NK-92 treated with Interleukin-12 subunit alpha and Interleukin-12 subunit beta, amount 100 ng/mL, for 24 hours (cell line): Measurements from ENCODE around the gene EFEMP2.
"Not testable (repeated sequence)": the region's sequence is repeated elsewhere in the genome, so short reads cannot be mapped to it uniquely, and the experiment has no call there.

ENCODE experiments used
- DNase-seq: peaks from one replicate; lab custom pipeline; 2025; lab: John Stamatoyannopoulos, UW

EFEMP2 gene

DNA sequence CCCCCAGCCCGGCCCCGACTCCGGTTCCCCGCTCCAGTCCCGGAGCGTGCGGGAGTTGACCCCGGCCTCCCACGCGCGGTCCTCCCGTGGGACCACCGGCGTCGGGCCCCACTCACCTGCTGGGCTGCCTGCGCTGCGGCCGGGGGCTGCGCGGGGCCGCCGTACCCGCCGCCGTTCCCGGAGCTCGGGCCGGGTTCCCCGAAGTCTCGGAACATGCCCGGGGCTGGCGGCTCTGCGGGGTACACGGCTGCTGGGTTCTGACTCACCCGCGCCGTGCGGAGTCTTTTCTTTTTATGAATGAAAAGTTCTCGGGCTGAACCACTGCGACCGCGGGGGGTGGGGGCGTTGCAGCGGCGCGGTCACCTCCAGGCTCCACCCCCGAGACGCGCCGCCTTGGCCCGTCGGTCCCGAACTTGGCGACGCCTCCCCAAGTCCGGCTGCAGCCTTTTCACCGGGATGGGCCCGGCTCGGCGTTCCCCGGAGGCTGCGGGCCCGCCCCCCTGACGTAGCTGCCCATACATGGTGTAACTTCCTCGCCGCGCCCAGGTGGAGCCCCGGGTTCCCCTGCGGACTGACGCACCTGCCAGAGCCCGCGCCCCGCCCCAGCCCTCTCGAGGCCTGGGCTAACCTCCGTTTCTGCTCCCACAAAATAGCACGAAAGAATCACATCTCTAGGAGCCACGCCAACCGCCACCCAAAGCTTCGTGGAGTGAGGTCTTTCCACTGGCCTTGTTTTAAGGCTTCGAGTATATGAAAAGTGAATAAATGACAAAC, 27.7 kb upstream of the EFEMP2 start, which contains the start of gene FOSL1:
TSS of gene FOSL1 (minus strand) at position 264 of the 774 bp plus-strand sequence. CDS start at position 215, 49 bp downstream.
- no peak for DNase-seq

DNA sequence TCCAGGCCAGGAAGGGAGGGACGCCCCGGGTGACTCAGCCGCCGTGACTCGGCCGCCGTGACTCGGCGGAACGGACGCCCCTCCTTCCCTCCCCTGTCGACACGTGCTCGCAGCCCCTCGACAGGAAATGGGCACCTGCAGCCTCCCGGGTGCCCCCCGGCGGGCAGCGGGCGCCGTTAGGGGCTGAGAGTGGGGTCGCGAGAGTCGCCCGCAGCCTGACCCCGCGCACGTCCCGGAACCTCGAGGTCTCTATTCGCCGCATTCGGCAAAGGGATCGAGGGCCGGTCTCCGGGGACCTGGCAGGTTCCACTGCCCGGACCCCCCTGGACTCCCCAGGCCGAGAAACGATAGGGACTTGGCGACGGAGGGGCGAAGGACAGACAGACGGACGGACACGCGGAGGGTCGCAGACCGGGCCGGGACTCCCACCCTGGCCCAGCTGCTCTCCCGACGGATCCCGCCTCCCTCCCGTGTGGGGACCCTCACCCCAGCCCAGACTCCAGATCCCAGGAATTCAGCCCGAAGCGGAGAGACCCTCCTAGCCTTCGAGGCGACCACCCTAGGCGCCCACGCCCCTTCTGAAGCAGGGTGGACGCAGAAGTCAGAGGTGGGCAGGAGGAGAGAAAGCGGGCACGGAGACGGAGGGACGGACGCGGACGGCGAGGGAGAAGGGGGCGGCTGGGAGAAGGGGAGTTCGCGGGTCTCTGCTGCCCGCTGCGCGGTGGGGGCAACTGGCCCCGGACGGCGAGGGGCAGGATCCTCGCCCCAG, 26.9 kb upstream of the EFEMP2 start:
- no peak for DNase-seq

DNA sequence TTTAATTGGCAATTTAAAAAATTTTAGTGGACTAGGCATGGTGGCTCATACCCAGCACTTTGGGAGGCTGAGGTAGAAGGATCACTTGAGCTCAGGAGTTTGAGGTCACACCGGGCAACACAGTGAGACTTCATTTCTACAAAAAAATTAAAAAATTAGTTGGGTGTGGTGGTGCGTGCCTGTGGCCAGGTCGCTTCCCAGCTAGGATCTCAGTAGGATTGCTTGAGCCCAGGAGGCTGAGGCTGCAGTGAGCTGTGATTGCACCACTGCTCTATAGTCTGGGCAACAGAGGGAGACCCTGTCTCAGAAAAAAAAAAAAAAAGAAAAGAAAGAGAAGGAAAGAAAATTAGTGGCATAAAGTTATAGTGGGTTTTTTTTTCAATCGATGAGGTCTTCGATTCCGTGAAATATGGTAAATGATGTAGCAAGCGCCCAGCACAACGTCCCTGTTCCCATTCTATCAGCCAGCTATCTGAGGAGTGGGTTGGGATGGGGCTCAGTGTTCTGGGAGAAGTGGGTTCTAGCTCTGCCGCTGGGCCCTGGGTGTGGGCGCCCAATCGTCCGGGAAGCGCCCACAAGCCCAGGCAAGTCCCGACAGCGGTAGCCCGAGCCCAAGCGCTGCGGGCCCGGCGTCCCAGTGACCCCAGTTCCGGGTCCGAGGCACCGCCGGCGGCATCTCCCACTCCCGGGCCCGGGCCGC, 26.2 kb upstream of the EFEMP2 start:
- DNase-seq, result no peak

DNA sequence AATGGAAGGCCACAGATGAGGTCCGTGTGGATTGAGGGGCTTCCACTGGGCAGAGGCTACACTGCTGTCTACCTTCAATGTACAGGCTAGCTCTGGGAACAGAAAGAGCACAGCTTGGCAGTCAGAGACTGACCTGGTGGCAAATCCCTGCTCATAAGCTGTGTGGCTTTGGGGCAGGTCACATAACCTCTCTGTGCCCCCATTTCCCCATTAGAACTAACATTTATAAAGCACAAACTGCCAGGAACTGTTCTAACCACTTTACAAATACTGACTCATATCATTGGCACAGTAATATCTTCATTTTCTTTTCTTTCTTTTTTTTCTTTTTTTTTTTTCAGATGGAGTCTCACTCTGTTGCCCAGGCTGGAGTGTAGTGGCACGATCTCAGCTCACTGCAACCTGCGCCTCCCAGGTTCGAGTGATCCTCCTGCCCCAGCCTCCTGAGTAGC, 24.4 kb upstream of the EFEMP2 start:
- DNase-seq, result no peak

DNA sequence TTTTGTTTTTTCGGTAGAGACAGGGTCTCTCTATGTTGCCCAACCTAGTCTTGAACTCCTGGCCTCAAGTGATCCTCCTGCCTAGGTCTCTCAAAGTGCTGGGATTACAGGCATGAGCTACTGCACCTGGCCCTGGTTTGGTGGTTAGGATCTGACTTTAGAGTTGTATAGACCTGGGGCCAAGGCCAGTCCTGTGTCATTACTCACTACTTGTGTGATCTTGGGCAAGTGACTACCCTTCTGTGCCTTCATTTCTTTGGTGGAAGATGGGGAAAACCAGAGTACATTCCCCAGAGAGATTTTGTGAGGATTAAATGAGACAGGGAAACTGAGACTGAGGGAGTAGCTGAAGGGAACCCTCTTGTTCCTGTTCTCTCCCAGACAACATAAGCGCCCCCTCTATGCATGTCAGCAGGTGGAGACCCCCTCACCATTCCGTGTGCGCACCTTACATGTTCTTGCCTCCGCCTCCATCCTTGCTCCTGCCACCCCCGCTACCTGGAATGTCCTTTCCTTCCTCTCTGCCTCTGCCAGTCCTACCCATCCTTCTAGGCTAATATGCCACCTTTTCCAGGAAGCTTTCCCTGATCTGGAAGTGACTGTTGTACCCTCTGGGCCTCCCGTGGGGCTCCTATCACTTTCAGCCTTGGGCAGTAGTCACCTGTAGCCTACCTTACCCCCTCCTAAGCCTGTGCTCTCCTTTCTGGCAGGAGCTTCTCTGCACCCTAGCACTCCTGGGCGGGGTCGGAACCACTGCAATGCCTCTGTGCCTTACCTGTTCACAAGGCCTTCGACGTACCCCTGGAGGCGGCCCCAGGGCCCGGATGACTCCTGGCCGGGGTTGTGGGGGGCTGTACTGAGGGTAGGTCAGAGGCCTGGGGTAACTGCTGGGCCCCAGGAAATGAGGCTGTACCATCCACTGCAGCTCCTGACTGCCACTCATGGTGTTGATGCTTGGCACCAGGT, 23.7 kb upstream of the EFEMP2 start:
- DNase-seq, result no peak

DNA sequence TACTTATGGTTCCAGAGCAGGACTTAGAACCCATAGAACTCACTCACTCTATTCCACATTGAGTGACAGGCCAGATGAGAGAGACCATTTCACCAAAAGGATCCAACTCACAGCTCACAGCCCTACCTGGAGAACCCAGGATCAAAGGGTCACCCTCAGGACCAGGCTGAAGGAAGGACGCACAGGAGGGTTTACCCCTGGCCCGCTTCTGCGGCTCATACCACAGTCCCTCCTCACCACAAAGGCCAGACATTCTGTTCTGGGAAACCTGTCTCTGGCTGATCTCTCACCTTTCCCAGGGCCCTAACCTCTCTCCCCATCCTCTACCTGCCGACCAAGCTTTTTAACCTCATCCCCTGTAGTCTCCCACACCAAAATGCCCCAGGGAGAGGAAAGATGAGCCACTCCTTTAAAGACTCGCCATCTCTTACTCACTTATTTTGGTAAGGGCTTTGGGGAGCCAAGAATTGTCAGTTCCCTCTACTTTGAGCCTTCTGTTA, 22.9 kb upstream of the EFEMP2 start:
- DNase-seq, result no peak

DNA sequence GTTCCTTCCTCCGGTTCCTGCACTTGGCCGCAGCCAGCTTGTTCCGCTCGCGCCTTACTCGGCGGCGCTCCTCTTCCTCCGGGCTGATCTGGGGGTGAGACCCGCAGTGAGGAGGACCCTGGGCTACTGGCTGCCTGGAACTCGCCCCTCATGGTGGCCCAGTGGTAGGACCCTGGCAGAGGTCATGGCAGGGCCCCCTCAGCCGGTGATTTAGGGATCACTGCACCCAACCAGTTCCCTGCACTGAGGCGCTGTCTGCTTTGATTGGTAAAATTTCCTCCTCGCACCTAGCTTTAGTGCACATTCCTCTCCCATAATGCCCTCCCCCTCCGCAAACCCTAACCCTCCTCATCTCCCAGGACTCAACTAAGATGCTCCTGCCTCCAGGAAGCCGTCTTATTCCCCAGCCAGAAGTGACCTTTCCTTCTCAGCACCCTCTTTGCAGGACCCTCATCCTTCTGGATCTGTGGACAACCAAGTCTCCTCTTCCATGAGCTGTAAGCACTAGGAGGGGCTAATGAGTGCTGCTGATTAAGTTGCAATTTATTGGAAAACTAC, 21.5 kb upstream of the EFEMP2 start:
- DNase-seq, result no peak

DNA sequence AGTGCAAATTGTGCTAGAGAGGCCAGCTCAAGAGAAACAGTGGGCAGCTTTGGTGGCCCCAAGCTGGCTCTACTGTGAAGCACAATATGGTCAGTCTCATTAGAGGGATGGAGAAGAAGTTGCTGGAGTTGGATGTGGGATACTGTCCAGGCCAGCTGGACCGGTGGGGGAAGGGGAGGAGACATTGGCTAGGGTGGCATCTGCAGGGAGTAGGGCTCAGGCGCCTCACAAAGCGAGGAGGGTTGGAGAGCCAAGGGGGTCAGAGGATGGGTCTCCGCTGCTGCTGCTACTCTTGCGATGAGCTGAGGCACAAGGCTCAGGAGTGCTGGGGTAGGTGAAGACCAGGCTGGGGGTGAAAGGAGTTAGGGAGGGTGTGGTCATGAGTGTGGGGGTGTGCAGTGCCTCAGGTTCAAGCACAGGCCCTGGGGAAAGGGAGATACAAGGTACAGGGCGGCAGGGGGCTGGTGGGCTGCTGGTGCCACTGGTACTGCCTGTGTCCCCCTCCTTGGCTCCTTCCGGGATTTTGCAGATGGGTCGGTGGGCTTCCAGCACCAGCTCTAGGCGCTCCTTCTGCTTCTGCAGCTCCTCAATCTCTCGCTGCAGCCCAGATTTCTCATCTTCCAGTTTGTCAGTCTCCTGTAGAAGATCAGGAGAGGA, 20.2 kb upstream of the EFEMP2 start:
- no peak for DNase-seq

DNA sequence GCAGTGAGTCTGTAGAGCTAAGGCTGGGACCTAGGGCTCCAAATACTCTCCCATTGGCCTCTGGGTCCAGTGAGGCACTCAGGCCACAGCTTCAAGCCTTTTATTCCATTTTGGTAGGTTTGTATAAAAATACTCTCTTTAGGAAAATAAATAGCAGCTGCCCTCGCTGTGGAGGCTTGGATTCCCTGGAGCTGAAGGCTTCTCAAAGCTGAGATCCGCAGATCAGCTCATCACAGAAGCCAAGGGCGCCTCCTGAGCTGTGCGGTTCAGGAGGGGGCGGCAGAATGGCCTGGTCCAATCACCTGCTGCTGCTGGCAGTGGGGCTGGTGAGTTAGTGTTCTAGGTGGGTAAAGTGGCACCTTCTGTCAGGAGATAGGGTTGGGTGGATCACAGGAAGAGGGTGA, 19.5 kb upstream of the EFEMP2 start:
- DNase-seq, result not testable (repeated sequence)

DNA sequence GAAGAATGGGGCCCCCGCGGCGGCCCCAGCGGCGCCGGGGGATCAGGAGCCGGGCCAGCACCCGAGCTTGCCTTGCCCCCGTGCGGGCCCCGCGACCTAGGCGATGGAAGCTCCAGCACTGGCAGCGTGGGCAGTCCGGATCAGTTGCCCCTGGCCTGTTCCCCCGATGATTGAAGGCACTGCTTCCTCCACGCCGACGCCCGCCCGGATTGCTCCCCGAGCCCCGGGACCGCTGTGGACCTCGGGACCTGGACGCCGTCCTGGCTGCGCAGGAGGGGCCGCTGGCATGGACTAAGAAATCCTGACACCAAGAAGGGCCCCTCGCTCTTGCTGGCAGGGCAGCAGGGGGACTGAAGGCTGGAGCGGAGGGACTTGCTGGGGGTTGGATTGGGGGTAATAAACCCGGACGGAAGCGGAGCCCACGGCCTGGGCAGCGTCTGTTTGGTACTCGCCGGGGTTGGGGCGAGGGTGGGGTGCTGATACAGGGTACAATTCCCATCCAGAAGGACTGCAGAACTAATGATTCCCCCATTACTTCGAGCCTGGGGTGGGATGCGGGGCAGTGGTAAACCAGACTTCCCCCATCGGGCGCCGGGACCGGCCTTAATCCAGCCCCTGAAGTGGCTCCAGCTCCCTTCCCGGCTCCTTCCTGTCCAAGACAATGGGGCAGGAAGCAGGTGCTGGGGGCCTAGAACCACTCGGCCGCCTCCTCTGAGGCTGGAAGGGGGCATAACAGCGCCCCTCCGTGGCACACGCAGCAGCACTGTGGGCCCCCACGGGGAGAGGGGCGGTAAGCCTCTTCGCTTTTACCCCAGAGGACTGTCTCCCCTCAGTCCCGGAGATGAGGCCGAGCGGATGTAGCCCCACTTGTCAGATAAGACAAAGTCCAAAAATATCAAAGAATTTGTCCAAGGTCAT, 18.9 kb upstream of the EFEMP2 start:
- no peak for DNase-seq

DNA sequence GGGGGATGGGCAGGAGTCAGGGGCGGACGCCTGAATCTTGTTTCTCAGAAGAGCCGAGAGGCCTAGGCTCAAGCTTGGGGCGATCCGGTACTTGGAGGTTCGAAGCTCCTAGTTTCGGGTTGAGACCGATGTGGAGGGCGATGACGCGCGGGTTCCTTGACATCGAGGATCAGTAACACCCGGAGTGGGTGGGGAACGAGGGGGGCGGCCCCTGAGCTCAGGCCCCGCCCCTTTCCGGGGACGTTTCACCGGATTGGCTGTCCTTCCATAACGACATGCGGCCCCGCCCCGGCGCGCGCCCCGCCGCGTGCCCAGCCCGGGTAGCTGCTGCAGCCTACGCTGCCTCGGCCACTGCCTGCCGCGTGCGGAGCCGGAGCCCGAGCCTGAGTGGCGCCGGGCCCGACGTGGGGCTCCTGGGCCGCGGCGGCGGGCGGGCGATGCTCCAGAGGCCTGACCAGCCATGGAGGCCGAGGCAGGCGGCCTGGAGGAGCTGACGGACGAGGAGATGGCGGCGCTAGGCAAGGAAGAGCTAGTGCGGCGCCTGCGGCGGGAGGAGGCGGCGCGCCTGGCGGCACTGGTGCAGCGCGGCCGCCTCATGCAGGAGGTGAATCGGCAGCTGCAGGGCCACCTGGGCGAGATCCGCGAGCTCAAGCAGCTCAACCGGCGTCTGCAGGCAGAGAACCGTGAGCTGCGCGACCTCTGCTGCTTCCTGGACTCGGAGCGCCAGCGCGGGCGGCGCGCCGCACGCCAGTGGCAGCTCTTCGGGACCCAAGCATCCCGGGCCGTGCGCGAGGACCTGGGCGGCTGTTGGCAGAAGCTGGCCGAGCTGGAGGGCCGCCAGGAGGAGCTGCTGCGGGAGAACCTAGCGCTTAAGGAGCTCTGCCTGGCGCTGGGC, 18.0 kb upstream of the EFEMP2 start, which contains the start of gene CCDC85B:
TSS of gene CCDC85B (plus strand) at position 350 of the 895 bp plus-strand sequence. CDS start at position 461, 111 bp downstream.
- peak; percentile 96 for DNase-seq

DNA sequence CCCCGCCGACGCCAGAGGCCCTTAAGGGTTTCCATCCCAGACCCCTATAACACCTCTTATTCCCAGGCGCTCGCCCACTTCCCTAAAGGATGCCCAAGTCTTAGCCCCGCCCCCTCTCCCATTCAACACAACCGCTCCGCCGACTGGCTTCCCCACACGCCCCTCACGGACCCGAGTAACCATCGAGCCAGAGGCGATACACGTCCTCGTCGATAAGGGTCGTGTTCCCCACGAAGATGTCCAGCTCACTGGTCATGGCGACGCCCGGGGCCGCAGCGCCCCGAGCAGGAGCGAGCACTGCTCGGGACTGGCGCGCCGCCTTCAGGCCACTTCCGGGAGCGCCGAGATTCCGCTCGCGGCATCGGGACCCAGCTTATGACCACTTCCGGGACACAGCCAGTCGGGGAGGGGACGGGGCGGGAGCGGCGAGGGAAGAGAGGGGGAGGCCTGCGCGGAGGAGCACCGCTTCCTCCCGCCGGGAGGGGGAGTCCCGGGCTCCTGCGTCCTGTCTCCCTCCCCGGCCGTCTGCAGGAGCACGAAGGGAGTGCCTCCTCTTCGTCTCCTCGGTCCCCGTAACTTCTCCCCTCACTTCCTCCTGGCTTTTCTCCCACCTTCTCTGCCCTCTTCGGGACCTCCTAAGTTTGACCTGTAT, 15.7 kb upstream of the EFEMP2 start, which contains the start of gene FIBP:
TSS of gene FIBP (minus strand) at position 309 of the 652 bp plus-strand sequence. CDS start at position 256, 53 bp downstream.
- DNase-seq, result peak; percentile 96

DNA sequence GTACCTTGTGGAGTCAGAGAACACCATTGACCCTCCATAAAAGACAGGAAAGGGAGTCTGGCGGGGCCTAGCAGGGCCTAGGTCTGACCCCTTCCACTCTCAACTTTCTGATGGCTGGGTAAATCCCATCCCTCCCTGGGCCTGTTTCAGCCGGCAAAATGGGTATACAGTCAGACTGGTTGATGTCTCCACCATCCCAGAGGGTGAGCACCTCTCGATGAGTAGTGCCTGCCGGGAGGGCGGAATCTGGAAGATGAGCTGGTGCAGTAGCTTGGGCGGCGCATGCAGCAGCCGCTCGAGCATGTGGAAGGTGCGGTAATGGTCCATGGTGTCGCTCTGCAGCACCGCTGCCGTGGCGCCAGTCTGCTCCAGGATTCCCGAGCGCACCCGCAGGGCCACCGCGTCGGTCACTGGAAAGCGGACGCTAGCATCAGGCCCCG, 15.1 kb upstream of the EFEMP2 start:
- no peak for DNase-seq

DNA sequence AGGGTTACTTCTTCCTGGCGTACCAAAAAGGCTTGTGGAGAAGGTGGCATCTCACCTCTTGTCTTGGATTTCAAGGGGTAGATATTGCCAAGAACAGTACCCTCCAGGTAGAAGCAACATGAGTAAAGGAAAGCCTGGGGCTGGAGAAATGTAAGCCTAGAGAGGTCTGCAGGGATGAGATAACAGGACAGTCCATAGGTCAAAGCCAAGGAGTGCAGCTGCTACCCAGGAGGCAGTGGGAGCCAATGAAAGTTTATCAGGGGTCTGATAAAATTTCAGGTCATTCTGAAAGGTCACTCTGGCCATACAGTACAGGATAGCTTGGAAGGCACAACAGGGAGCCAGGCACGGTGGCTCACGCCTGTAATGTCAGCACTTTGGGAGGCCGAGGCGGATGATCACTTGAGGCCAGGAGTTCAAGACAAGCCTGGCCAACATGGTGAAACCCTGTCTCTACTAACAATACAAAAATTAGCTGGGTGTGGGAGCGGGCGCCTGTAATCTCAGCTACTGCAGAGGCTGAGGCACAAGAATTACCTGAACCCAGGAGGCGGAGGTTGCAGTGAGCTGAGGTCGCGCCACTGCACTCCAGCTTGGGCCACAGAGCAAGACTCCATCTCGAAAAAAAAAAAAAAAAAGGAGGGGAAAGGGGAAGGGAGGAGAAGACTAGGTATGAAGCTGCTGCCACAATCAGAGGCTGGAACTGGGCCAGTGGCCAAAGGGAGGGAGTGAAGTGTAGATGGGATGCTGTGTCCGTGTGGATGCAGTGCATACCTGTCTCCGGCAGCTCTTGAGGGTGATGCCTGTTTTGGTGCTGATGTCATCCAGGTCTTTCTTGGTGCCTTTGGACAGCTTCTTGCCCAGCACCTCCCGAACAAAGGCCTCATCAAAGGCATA, 14.5 kb upstream of the EFEMP2 start:
- no peak for DNase-seq

DNA sequence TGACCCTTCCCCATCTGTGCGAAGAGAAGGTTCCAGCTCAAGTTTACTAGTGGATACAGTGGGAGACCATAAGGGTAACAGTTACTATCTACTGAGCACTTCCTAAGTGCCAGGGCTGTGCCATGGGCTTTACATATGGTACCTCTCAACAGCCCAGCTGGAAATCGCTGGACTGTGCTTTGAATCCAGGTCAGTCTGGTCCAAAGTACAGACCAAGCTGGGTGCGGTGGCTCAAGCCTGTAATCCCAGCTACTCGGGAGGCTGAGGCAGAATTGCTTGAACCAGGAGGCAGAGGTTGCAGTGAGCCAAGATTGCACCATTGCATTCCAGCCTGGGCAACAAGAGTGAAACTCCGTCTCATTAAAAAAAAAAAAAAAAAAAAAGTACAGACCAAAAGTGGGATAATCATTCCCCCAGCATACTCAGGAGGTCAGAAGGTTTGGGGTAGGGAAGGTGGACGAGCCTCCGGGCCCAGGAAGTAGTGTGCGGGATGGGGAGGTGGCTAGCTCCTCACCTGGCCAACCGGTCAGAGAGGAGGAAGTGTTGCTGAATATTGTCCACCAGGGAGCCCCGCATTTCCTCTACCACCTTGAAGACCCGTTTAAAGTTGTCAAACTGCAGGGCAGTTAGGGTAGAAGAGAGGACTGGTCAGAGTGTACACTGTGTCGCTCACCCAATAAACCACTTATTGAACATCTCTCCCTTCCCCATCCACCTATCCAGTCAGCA, 13.4 kb upstream of the EFEMP2 start:
- no peak for DNase-seq

DNA sequence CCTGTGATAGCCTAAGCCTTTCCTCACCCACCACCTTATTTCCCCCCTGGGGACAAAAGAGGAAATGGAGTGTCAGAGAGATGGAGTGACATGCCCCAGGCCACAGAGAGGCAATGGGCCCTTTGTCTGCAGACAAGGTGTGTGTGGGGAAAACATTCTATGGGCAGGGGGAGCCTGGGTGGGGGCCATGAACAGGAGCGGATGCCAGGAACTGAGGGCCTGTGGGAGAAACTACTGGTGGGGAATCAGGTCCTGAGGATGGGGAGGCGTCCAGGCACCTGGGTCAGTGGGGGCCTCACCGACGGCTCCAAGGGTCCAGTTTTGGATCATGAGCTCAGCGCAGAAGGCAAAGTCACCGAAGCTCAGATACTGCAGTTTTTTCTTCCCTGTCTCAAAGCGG, 12.6 kb upstream of the EFEMP2 start:
- no peak for DNase-seq
